CD14-positive monocyte (primary cell): ENCODE data around the gene NAT9. TPM values are rescaled to one million over a fixed set of nuclear protein-coding genes. Genes with fewer than 3 reads are reported as not detected.

Experiments
- DNase-seq, 3 donors: peaks; one replicate each; pipeline ENCODE4 v3.0.0-alpha.2; 2011 to 2022
- H2AFZ ChIP-seq: 2 replicates; pipeline ENCODE4 v1.6.0; 2012; ENCODE audit warnings: mild to moderate bottlenecking, low read depth, low read length, inconsistent platforms; ENCODE audit not compliant: insufficient read depth, poor library complexity, severe bottlenecking
- H3K27ac ChIP-seq, 2 donors: 1 replicate in 1 of 2; 2 replicates in 1 of 2; pipeline ENCODE4 v1.5.1; 2012 to 2013; ENCODE audit warnings: low read length in 2 of 2, control low read depth in 1 of 2, inconsistent platforms in 1 of 2, low read depth in 1 of 2, mild to moderate bottlenecking in 1 of 2
- H3K27me3 ChIP-seq, 2 donors: one replicate each; pipeline versions ENCODE4 v1.6.0 to v1.6.1; 2011 to 2013; ENCODE audit warnings: low read length in 2 of 2; ENCODE audit not compliant: control insufficient read depth in 2 of 2, insufficient read depth in 2 of 2
- H3K36me3 ChIP-seq, 2 donors: replicated peaks in 1 of 2; 1 replicate in 1 of 2; 2 replicates in 1 of 2; pipeline versions ENCODE4 v1.5.1 to v1.6.1; 2012 to 2013; ENCODE audit warnings: low read length in 2 of 2, control low read depth in 1 of 2, inconsistent platforms in 1 of 2, mild to moderate bottlenecking in 1 of 2; ENCODE audit not compliant: insufficient read depth in 2 of 2, control insufficient read depth in 1 of 2
- H3K4me1 ChIP-seq, 2 donors: 1 replicate in 1 of 2; 2 replicates in 1 of 2; pipeline versions ENCODE4 v1.5.1 to v1.6.1; 2012 to 2013; ENCODE audit warnings: low read length in 2 of 2, control low read depth in 1 of 2, inconsistent platforms in 1 of 2, mild to moderate bottlenecking in 1 of 2, moderate library complexity in 1 of 2; ENCODE audit not compliant: insufficient read depth in 2 of 2, control insufficient read depth in 1 of 2
- H3K4me2 ChIP-seq: replicated peaks from 2 replicates; pipeline ENCODE3; 2012; ENCODE audit warnings: low read length, moderate library complexity, mild to moderate bottlenecking; ENCODE audit not compliant: poor library complexity, severe bottlenecking; ENCODE audit errors: extremely low read depth
- H3K4me3 ChIP-seq, 3 experiments: fragments of 200-600 bp in 1 of 3; sonication (generic) in 1 of 3; replicated peaks in 1 of 3; 1 replicate in 2 of 3; 2 replicates in 1 of 3; pipeline ENCODE4 v1.5.1; 2011 to 2013; ENCODE audit warnings: low read length in 3 of 3, mild to moderate bottlenecking in 3 of 3, control low read depth in 2 of 3, low read depth in 2 of 3, inconsistent platforms in 1 of 3, moderate library complexity in 1 of 3
- H3K79me2 ChIP-seq: 2 replicates; pipeline ENCODE4 v1.6.0; 2012; ENCODE audit warnings: mild to moderate bottlenecking, control low read depth, inconsistent platforms, low read length, moderate library complexity; ENCODE audit not compliant: insufficient read depth
- H3K9ac ChIP-seq: 2 replicates; pipeline ENCODE4 v1.6.0; 2017; ENCODE audit warnings: low read length, mild to moderate bottlenecking; ENCODE audit not compliant: insufficient read depth, poor library complexity, severe bottlenecking
- H3K9me3 ChIP-seq, 2 donors: replicated peaks in 1 of 2; 1 replicate in 1 of 2; 2 replicates in 1 of 2; pipeline versions ENCODE4 v1.5.1 to v1.6.1; 2012 to 2013; ENCODE audit warnings: low read length in 2 of 2, control low read depth in 1 of 2; ENCODE audit not compliant: control insufficient read depth in 1 of 2, insufficient read depth in 1 of 2
- H4K20me1 ChIP-seq: 2 replicates; pipeline ENCODE4 v1.6.0; 2012; ENCODE audit warnings: mild to moderate bottlenecking, low read length, control low read depth, moderate library complexity; ENCODE audit not compliant: insufficient read depth
- H3K27ac Mint-ChIP-seq, 7 donors: one replicate each; pipeline ENCODE4 v1.8.0; 2020; ENCODE audit warnings: mild to moderate bottlenecking in 7 of 7, mixed read lengths in 7 of 7, moderate library complexity in 6 of 7, inconsistent platforms in 2 of 7
- H3K27me3 Mint-ChIP-seq, 3 donors: one replicate each; pipeline ENCODE4 v1.8.0; 2021 to 2022; ENCODE audit warnings: low read depth in 3 of 3, mild to moderate bottlenecking in 3 of 3, mixed read lengths in 3 of 3, moderate library complexity in 3 of 3, inconsistent platforms in 1 of 3
- H3K36me3 Mint-ChIP-seq, 2 donors: one replicate each; pipeline ENCODE4 v1.8.0; 2020; ENCODE audit warnings: mixed read lengths in 2 of 2, inconsistent platforms in 1 of 2, mild to moderate bottlenecking in 1 of 2
- H3K4me1 Mint-ChIP-seq: one replicate; pipeline ENCODE4 v1.8.0; 2020; ENCODE audit warnings: mild to moderate bottlenecking, mixed read lengths
- H3K4me3 Mint-ChIP-seq, 2 donors: one replicate each; pipeline ENCODE4 v1.8.0; 2020; ENCODE audit warnings: mild to moderate bottlenecking in 2 of 2, mixed read lengths in 2 of 2, moderate library complexity in 1 of 2
- H3K9me3 Mint-ChIP-seq, 7 donors: one replicate each; pipeline ENCODE4 v1.8.0; 2020 to 2022; ENCODE audit warnings: mixed read lengths in 7 of 7, mild to moderate bottlenecking in 6 of 7, moderate library complexity in 6 of 7, inconsistent platforms in 2 of 7
- CTCF ChIP-seq: fragments of 200-600 bp; IDR thresholded peaks from one replicate; pipeline ENCODE4 v1.8.0; 2022; ENCODE audit warnings: antibody characterized with exemption, mild to moderate bottlenecking
- WGBS: methylation state at CpG from one replicate; pipeline ENCODE4 v1.1.5; 2013; ENCODE audit warnings: missing lambda C conversion rate; ENCODE audit not compliant: insufficient coverage; 5-methylcytosine and 5-hydroxymethylcytosine counted together
- intact Hi-C, 2 donors: fragments of 100-400 bp; cut with micrococcal nuclease; formaldehyde crosslinking; loops; one replicate each; pipeline versions ENCODE4 v1.15.0 to v1.15.1; 2023
- polyA plus RNA-seq, 3 donors: library from polyadenylated mRNA; depleted of rRNA in 1 of 3; unstranded in 2 of 3; stranded (reverse) in 1 of 3; fragments of 300-500 nt in 2 of 3; fragments of >200 nt in 1 of 3; fragmentation: Illumina TruSeq in 2 of 3; gene quantifications; 1 replicate in 2 of 3; 2 replicates in 1 of 3; pipeline ENCODE4 v1.2.3, GENCODE V29; 2012 to 2021

Gene NAT9
- polyA plus RNA-seq, 3 donors = 7.1 to 95.6 (median 7.8) TPM

GRCh38 chr17:74804683-74805082 is 28.5 kb upstream of the NAT9 start:
- H3K36me3 Mint-ChIP-seq = peaks cover 80 to 86% of the 10 kb centered on the region in 2 donors
- Histone ChIP-seq H2AFZ (no peak overlapping the region), H3K27ac (no peak overlapping the region), H3K4me2 (no peak overlapping the region), H3K4me3 (no peak overlapping the region), H3K36me3 (peaks cover 53 to 70% of the 10 kb centered on the region in 2 donors), H3K27me3 (no peaks in the 10 kb centered on the region), H3K9me3 (no peaks in the 10 kb centered on the region), H3K4me1 (peaks cover 26 to 31% of the 10 kb centered on the region in 2 donors), H4K20me1 (peaks cover 67% of the 10 kb centered on the region), H3K79me2 (peaks cover 5% of the 10 kb centered on the region), H3K9ac (no peak overlapping the region)
- no peak overlapping the region for H3K4me3 Mint-ChIP-seq
- H3K9me3 Mint-ChIP-seq = no peaks in the 10 kb centered on the region
- peaks cover 32% of the 10 kb centered on the region for H3K4me1 Mint-ChIP-seq
- no peak overlapping the region for H3K27ac Mint-ChIP-seq
- intact Hi-C loops = loop anchor here in 1 of 2 donors (5.0 kb wide), 1 partner anchor 48 kb away; no protein-coding TSS in a partner anchor
- 78% methylated on average over 4 of the region's 7 CpGs for WGBS
- TF ChIP-seq CTCF = no peak
- H3K27me3 Mint-ChIP-seq = peaks cover 2 to 6% (median 6%) of the 10 kb centered on the region in 3 donors
- DNase-seq = no peak

GRCh38 chr17:74803971-74804370 is 27.8 kb upstream of the NAT9 start:
- 100% methylated on average over 4 of the region's 5 CpGs for WGBS
- no peak overlapping the region for H3K4me2 ChIP-seq
- no peak overlapping the region for H3K27ac Mint-ChIP-seq
- no peaks in the 10 kb centered on the region for H3K27me3 ChIP-seq
- H2AFZ ChIP-seq = no peak overlapping the region
- peaks cover 60 to 77% of the 10 kb centered on the region in 2 donors for H3K36me3 ChIP-seq
- H4K20me1 ChIP-seq = peaks cover 64% of the 10 kb centered on the region
- H3K79me2 ChIP-seq = peaks cover 5% of the 10 kb centered on the region
- H3K9ac ChIP-seq = no peak overlapping the region
- DNase-seq = no peak
- peaks cover 19 to 24% of the 10 kb centered on the region in 2 donors for H3K4me1 ChIP-seq
- no peak overlapping the region for H3K4me3 Mint-ChIP-seq
- no peaks in the 10 kb centered on the region for H3K9me3 ChIP-seq
- no peak overlapping the region for H3K27ac ChIP-seq
- peaks cover 25% of the 10 kb centered on the region for H3K4me1 Mint-ChIP-seq
- H3K9me3 Mint-ChIP-seq = no peaks in the 10 kb centered on the region
- intact Hi-C loops = no loop called here
- no peak for TF ChIP-seq CTCF
- H3K4me3 ChIP-seq = no peak overlapping the region
- H3K27me3 Mint-ChIP-seq = peaks cover 2 to 6% (median 6%) of the 10 kb centered on the region in 3 donors
- H3K36me3 Mint-ChIP-seq = peaks cover 83 to 88% of the 10 kb centered on the region in 2 donors
